ENCODE data around the gene RERG. TPM values are rescaled to one million over a fixed set of nuclear protein-coding genes. Genes with fewer than 3 reads are reported as not detected.

Gene RERG
- total RNA-seq, 1 donor from 2014 or later = not detected

- no peak for TF ChIP-seq CTCF (IDR thresholded peaks at IDR 0.05)
- peaks cover 7% of the 10 kb centered on the region for H3K4me1 Mint-ChIP-seq
- intact Hi-C loops (cut with micrococcal nuclease) = no loop called here
- DNase-seq = no peak
- ChIA-PET POLR2A (no interaction called here), CTCF (interaction anchor here (0.5 kb wide), 1 partner anchor 633 kb away, joined by 3 read pairs; no protein-coding TSS in a partner anchor)
- H3K9me3 Mint-ChIP-seq = no peaks in the 10 kb centered on the region
- H3K27ac Mint-ChIP-seq = no peak overlapping the region
- H3K36me3 Mint-ChIP-seq (ENCODE audit: low read depth) = no peaks in the 10 kb centered on the region
- no peak for ATAC-seq (ENCODE audit: low read depth)
- H3K4me3 Mint-ChIP-seq = no peak overlapping the region
- H3K27me3 Mint-ChIP-seq = peaks cover 34% of the 10 kb centered on the region
Observed at GRCh38 chr12:15225136-15225862, 4.1 kb upstream of the RERG start.

GRCh38 chr12:15222219-15222618 lies 1.0 kb upstream of the RERG start:
- POLR2A ChIA-PET = interaction anchor here (1.5 kb wide), 1 partner anchor 376 kb away, joined by 4 read pairs; no protein-coding TSS in a partner anchor
- CTCF ChIA-PET = interaction anchor here (0.6 to 3.9 kb wide), 9 partner anchors 9 to 593 kb away, joined by 3 to 16 read pairs (median 4); no protein-coding TSS in a partner anchor
- Mint-ChIP-seq H3K27me3 (peaks cover 34% of the 10 kb centered on the region), H3K9me3 (no peaks in the 10 kb centered on the region), H3K4me3 (no peak overlapping the region), H3K4me1 (peaks cover 7% of the 10 kb centered on the region), H3K36me3 (ENCODE audit: low read depth) (no peaks in the 10 kb centered on the region), H3K27ac (no peak overlapping the region)
- ATAC-seq (ENCODE audit: low read depth) (no peak), DNase-seq (no peak)
- no peak for TF ChIP-seq CTCF (IDR thresholded peaks at IDR 0.05)
- intact Hi-C loops (cut with micrococcal nuclease) = loop anchor here (5.0 kb wide), 1 partner anchor 360 kb away; no protein-coding TSS in a partner anchor

GRCh38 chr12:15220451-15220850 lies 766 bp downstream of the RERG start:
- H3K4me3 Mint-ChIP-seq = peak overlapping the region; percentile 37
- no peaks in the 10 kb centered on the region for H3K9me3 Mint-ChIP-seq
- intact Hi-C loops (cut with micrococcal nuclease) = loop anchor here (2.0 to 5.0 kb wide), 4 partner anchors 70 to 594 kb away; no protein-coding TSS in a partner anchor
- ChIA-PET POLR2A (no interaction called here), CTCF (interaction anchor here (1.0 to 3.9 kb wide), 9 partner anchors 7 to 982 kb away, joined by 3 to 16 read pairs (median 5); no protein-coding TSS in a partner anchor)
- no peak for ATAC-seq (ENCODE audit: low read depth)
- peaks cover 32% of the 10 kb centered on the region for H3K27me3 Mint-ChIP-seq
- H3K4me1 Mint-ChIP-seq = peaks cover 7% of the 10 kb centered on the region
- no peak for DNase-seq
- H3K36me3 Mint-ChIP-seq (ENCODE audit: low read depth) = no peaks in the 10 kb centered on the region
- no peak overlapping the region for H3K27ac Mint-ChIP-seq
- TF ChIP-seq CTCF (IDR thresholded peaks at IDR 0.05) = no peak

- TF ChIP-seq CTCF (IDR thresholded peaks at IDR 0.05) = no peak
- intact Hi-C loops (cut with micrococcal nuclease) = no loop called here
- Mint-ChIP-seq H3K36me3 (ENCODE audit: low read depth) (no peaks in the 10 kb centered on the region), H3K9me3 (no peaks in the 10 kb centered on the region), H3K27ac (no peak overlapping the region), H3K27me3 (peaks cover 25% of the 10 kb centered on the region), H3K4me1 (peaks cover 7% of the 10 kb centered on the region), H3K4me3 (no peak overlapping the region)
- POLR2A ChIA-PET = no interaction called here
- CTCF ChIA-PET = interaction anchor here (2.9 to 3.9 kb wide), 2 partner anchors 373 to 495 kb away, joined by 10 to 16 read pairs; no protein-coding TSS in a partner anchor
- ATAC-seq (ENCODE audit: low read depth) (no peak), DNase-seq (no peak)
Observed at GRCh38 chr12:15218794-15219193, 2.4 kb downstream of the RERG start.
